ES-I3 (cell line): ENCODE results near the gene EIF1AD.
A peak's percentile ranks its signal among the peaks of the same experiment; 100 is the strongest.
"Not testable (repeated sequence)": the region's sequence is repeated elsewhere in the genome, so short reads cannot be mapped to it uniquely, and the experiment has no call there.

Experiments
- H3K36me3 ChIP-seq: 2 replicates; pipeline ENCODE4 v1.6.1; 2013; ENCODE audit warnings: mild to moderate bottlenecking, low read length, control low read depth, moderate library complexity; ENCODE audit not compliant: insufficient read depth
- H3K4me1 ChIP-seq: 2 replicates; pipeline ENCODE4 v1.6.1; 2013; ENCODE audit warnings: mild to moderate bottlenecking, control low read depth, low read length; ENCODE audit not compliant: insufficient read depth
- H3K9ac ChIP-seq: 2 replicates; pipeline ENCODE4 v1.6.1; 2013; ENCODE audit warnings: low read depth, mild to moderate bottlenecking, low read length, moderate library complexity
- H3K9me3 ChIP-seq: 2 replicates; pipeline ENCODE4 v1.6.1; 2013; ENCODE audit warnings: mild to moderate bottlenecking, low read length, moderate library complexity; ENCODE audit not compliant: control insufficient read depth, insufficient read depth

Gene EIF1AD

GRCh38 chr11:66013762-66014100 is 11.8 kb upstream of the EIF1AD start:
- H3K4me1 ChIP-seq: peaks cover 10% of the 10 kb centered on the region

GRCh38 chr11:66012946-66013761 is 11.2 kb upstream of the EIF1AD start:
- H3K9ac ChIP-seq: no peak overlapping the region
- no peaks in the 10 kb centered on the region for H3K9me3 ChIP-seq
- peaks cover 12% of the 10 kb centered on the region for H3K4me1 ChIP-seq
- no peaks in the 10 kb centered on the region for H3K36me3 ChIP-seq

More at GRCh38 chr11:66013762-66014100, 11.8 kb upstream of the EIF1AD start:
- no peaks in the 10 kb centered on the region for H3K9me3 ChIP-seq
- no peaks in the 10 kb centered on the region for H3K36me3 ChIP-seq
- H3K9ac ChIP-seq: no peak overlapping the region

GRCh38 chr11:66012371-66012945 is 10.5 kb upstream of the EIF1AD start:
- Histone ChIP-seq H3K9me3 (no peaks in the 10 kb centered on the region), H3K4me1 (peaks cover 14% of the 10 kb centered on the region), H3K36me3 (no peaks in the 10 kb centered on the region), H3K9ac (no peak overlapping the region)

GRCh38 chr11:66011785-66012303 is 9.9 kb upstream of the EIF1AD start, which contains the start of gene CST6:
Gene CST6, plus strand, starts transcription at chr11:66012008. Its CDS starts 37 bp downstream, at chr11:66012045.
- H3K36me3 ChIP-seq: no peaks in the 10 kb centered on the region

GRCh38 chr11:66011239-66011784 is 9.4 kb upstream of the EIF1AD start:
- no peaks in the 10 kb centered on the region for H3K9me3 ChIP-seq
- H3K9ac ChIP-seq: no peak overlapping the region; the same call in 1 of the 2 replicates
- no peaks in the 10 kb centered on the region for H3K36me3 ChIP-seq
- peaks cover 23% of the 10 kb centered on the region for H3K4me1 ChIP-seq

More at GRCh38 chr11:66011785-66012303, 9.9 kb upstream of the EIF1AD start, which contains the start of gene CST6:
- Histone ChIP-seq H3K9ac (no peak within 1 kb of the TSS; the same call in 1 of the 2 replicates), H3K4me1 (peaks cover 20% of the 10 kb centered on the region), H3K9me3 (no peaks in the 10 kb centered on the region)

- H3K9ac ChIP-seq, H3K9me3 ChIP-seq, H3K36me3 ChIP-seq: not testable (repeated sequence)
- peaks cover 23% of the 10 kb centered on the region for H3K4me1 ChIP-seq
Measured at GRCh38 chr11:66010036-66010435, 8.1 kb upstream of the EIF1AD start.

GRCh38 chr11:66008468-66009101 is 6.6 kb upstream of the EIF1AD start:
- H3K36me3 ChIP-seq: no peaks in the 10 kb centered on the region
- H3K4me1 ChIP-seq: peaks cover 23% of the 10 kb centered on the region
- H3K9me3 ChIP-seq: no peaks in the 10 kb centered on the region
- no peak overlapping the region for H3K9ac ChIP-seq

- no peaks in the 10 kb centered on the region for H3K36me3 ChIP-seq
- H3K9ac ChIP-seq: no peak overlapping the region
- H3K9me3 ChIP-seq: no peaks in the 10 kb centered on the region
- peaks cover 19% of the 10 kb centered on the region for H3K4me1 ChIP-seq
Measured at GRCh38 chr11:66008095-66008467, 6.1 kb upstream of the EIF1AD start.

- no peaks in the 10 kb centered on the region for H3K36me3 ChIP-seq
- H3K9ac ChIP-seq: no peak overlapping the region
- peaks cover 14% of the 10 kb centered on the region for H3K4me1 ChIP-seq
- no peaks in the 10 kb centered on the region for H3K9me3 ChIP-seq
Measured at GRCh38 chr11:66007201-66007634, 5.3 kb upstream of the EIF1AD start.

GRCh38 chr11:66006891-66007176 is 4.9 kb upstream of the EIF1AD start:
- H3K9ac ChIP-seq: no peak overlapping the region
- peaks cover 14% of the 10 kb centered on the region for H3K4me1 ChIP-seq
- H3K36me3 ChIP-seq: no peaks in the 10 kb centered on the region
- H3K9me3 ChIP-seq: no peaks in the 10 kb centered on the region

- Histone ChIP-seq H3K9ac (no peak overlapping the region), H3K36me3 (no peaks in the 10 kb centered on the region), H3K4me1 (peaks cover 14% of the 10 kb centered on the region), H3K9me3 (no peaks in the 10 kb centered on the region)
Measured at GRCh38 chr11:66006134-66006890, 4.4 kb upstream of the EIF1AD start.

GRCh38 chr11:66004186-66004585 is 2.2 kb upstream of the EIF1AD start:
- H3K9ac ChIP-seq: no peak overlapping the region
- H3K4me1 ChIP-seq: peaks cover 14% of the 10 kb centered on the region
- H3K9me3 ChIP-seq: no peaks in the 10 kb centered on the region
- peaks cover 10% of the 10 kb centered on the region for H3K36me3 ChIP-seq

- no peaks in the 10 kb centered on the region for H3K9me3 ChIP-seq
- peaks cover 19% of the 10 kb centered on the region for H3K36me3 ChIP-seq
- peak overlapping the region; percentile 83; the same call in 1 of the 2 replicates for H3K9ac ChIP-seq
- H3K4me1 ChIP-seq: peaks cover 12% of the 10 kb centered on the region; the same call in 1 of the 2 replicates
Measured at GRCh38 chr11:66003291-66003690, 1.3 kb upstream of the EIF1AD start.
